ENCODE measurements around the gene KRT75.
"Not testable (repeated sequence)": the region's sequence is repeated elsewhere in the genome, so short reads cannot be mapped to it uniquely, and the experiment has no call there.

The KRT75 gene

GRCh38 chr12:52434081-52434733, at the start of gene KRT75:
KRT75 (minus strand) TSS chr12:52434371; CDS start chr12:52434304, 67 bp downstream.
- no peak for DNase-seq (ENCODE audit: low spot score)

- no peak for DNase-seq (ENCODE audit: low spot score)
These were observed 45.9 kb upstream of the KRT75 start for GRCh38 chr12:52480073-52480472.

- no peak for DNase-seq (ENCODE audit: low spot score)
These were observed 43.5 kb upstream of the KRT75 start for GRCh38 chr12:52477651-52478050.

GRCh38 chr12:52474212-52474611, 40.0 kb upstream of the KRT75 start:
- DNase-seq (ENCODE audit: low spot score): no peak

GRCh38 chr12:52473768-52474167, 39.6 kb upstream of the KRT75 start, which contains the start of gene KRT6C:
KRT6C (minus strand) TSS chr12:52473805; CDS start chr12:52473737, 68 bp downstream.
- no peak for DNase-seq (ENCODE audit: low spot score)

- no peak for DNase-seq (ENCODE audit: low spot score)
These were observed 35.7 kb upstream of the KRT75 start for GRCh38 chr12:52469853-52470252.

- no peak for DNase-seq (ENCODE audit: low spot score)
These were observed 30.7 kb upstream of the KRT75 start for GRCh38 chr12:52464897-52465296.

GRCh38 chr12:52461693-52462092, 27.5 kb upstream of the KRT75 start:
- no peak for DNase-seq (ENCODE audit: low spot score)

GRCh38 chr12:52458861-52459260, 24.7 kb upstream of the KRT75 start:
- DNase-seq (ENCODE audit: low spot score): no peak

GRCh38 chr12:52455821-52456220, 21.6 kb upstream of the KRT75 start:
- no peak for DNase-seq (ENCODE audit: low spot score)

- DNase-seq (ENCODE audit: low spot score): no peak
These were observed 20.4 kb upstream of the KRT75 start for GRCh38 chr12:52454411-52455201.

GRCh38 chr12:52452101-52452500, 17.9 kb upstream of the KRT75 start, which contains the start of gene KRT6B:
KRT6B (minus strand) TSS chr12:52452146; CDS start chr12:52452078, 68 bp downstream.
- DNase-seq (ENCODE audit: low spot score): no peak

GRCh38 chr12:52448228-52448627, 14.1 kb upstream of the KRT75 start:
- DNase-seq (ENCODE audit: low spot score): no peak

- not testable (repeated sequence) for DNase-seq (ENCODE audit: low spot score)
These were observed 13.0 kb upstream of the KRT75 start for GRCh38 chr12:52447196-52447595.

- DNase-seq (ENCODE audit: low spot score): no peak
These were observed 12.3 kb upstream of the KRT75 start for GRCh38 chr12:52446367-52447045.

- DNase-seq (ENCODE audit: low spot score): no peak
These were observed 11.7 kb upstream of the KRT75 start for GRCh38 chr12:52445876-52446275.

GRCh38 chr12:52444647-52445595, 10.8 kb upstream of the KRT75 start:
- DNase-seq (ENCODE audit: low spot score): no peak

- DNase-seq (ENCODE audit: low spot score): no peak
These were observed 9.8 kb upstream of the KRT75 start for GRCh38 chr12:52443966-52444365.

GRCh38 chr12:52442600-52443061, 8.5 kb upstream of the KRT75 start:
- DNase-seq (ENCODE audit: low spot score): no peak

- DNase-seq (ENCODE audit: low spot score): no peak
These were observed 7.2 kb upstream of the KRT75 start for GRCh38 chr12:52441320-52441911.

- no peak for DNase-seq (ENCODE audit: low spot score)
These were observed 6.7 kb upstream of the KRT75 start for GRCh38 chr12:52440821-52441319.
